Activated CD8-positive, alpha-beta memory T cell treated with anti-CD3 and anti-CD28 coated beads, Interleukin-2, amount 10 ng/mL, durations not matched to agents 7 days and 5 days (primary cell): ENCODE results near the gene U2SURP. TPM values are rescaled to one million over a fixed set of nuclear protein-coding genes. Genes with fewer than 3 reads are reported as not detected.

Experiments used
- total RNA-seq, 2 experiments: library from RNA; stranded (reverse); gene quantifications; one replicate each; pipeline ENCODE4 v1.2.3, GENCODE V29; 2021

Gene U2SURP
- total RNA-seq, 2 experiments from 2014 or later, result 155 to 163 TPM

Other genes starting within 250 kb of the U2SURP start
- not detected for gene PCOLCE2, start 112.5 kb upstream of the U2SURP start, total RNA-seq
- not detected for gene PAQR9, start 37.9 kb upstream of the U2SURP start, total RNA-seq
- gene CHST2, start 118.2 kb downstream of the U2SURP start, total RNA-seq, result 10 to 100 TPM in 1 of 2 experiments, 1 to 10 TPM in 1; 2.9 to 16.3 TPM